HEK293 (cell line): Measurements from ENCODE around the gene ACHE.

Experiments used
- CTCF ChIA-PET: fragments of 350-600 bp; formaldehyde crosslinking; extraction: SDS; loops from one replicate; lab custom pipeline; 2021; ENCODE audit warnings: antibody characterized with exemption; lab: Yijun Ruan, JAX
- POLR2A ChIA-PET: fragments of 300-600 bp; formaldehyde crosslinking; extraction: SDS; loops from one replicate; lab custom pipeline; 2020; ENCODE audit warnings: antibody characterized with exemption, inconsistent platforms; lab: Yijun Ruan, JAX
- H3K27ac ChIP-seq: fragments of 200-500 bp; sonication (Bioruptor generic); 2 replicates; pipeline ENCODE4 v1.5.1; 2014; ENCODE audit warnings: low read depth, low read length, control low read depth, inconsistent platforms; ENCODE audit errors: extremely low read depth
- H3K36me3 ChIP-seq, 2 experiments: fragments of 200-500 bp in 1 of 2; sonication (Bioruptor generic) in 1 of 2; 1 replicate in 1 of 2; 2 replicates in 1 of 2; pipeline ENCODE4 v1.5.1; 2014 to 2017; ENCODE audit warnings: inconsistent platforms in 2 of 2, low read length in 2 of 2; ENCODE audit not compliant: control insufficient read depth in 2 of 2, insufficient read depth in 1 of 2
- H3K4me1 ChIP-seq: fragments of 200-500 bp; sonication (Bioruptor generic); 2 replicates; pipeline ENCODE4 v1.5.1; 2014; ENCODE audit warnings: mild to moderate bottlenecking, low read length, inconsistent platforms; ENCODE audit not compliant: control insufficient read depth, insufficient read depth
- H3K4me3 ChIP-seq: 2 replicates; pipeline ENCODE4 v1.5.1; 2011; ENCODE audit warnings: low read depth, mild to moderate bottlenecking, control low read depth, low read length, moderate library complexity
- H3K9me3 ChIP-seq: fragments of 200-500 bp; sonication (Bioruptor generic); 2 replicates; pipeline ENCODE4 v1.5.1; 2014; ENCODE audit warnings: low read depth, low read length, inconsistent platforms; ENCODE audit not compliant: control insufficient read depth, insufficient read depth
- ZBTB48 ChIP-seq: fragments of 450-650 bp; formaldehyde crosslinking; IDR thresholded peaks from 2 replicates; pipeline ENCODE4 v1.5.1; 2016; ENCODE audit warnings: missing biosample characterization, missing genetic modification characterization
- ZNF350 ChIP-seq: fragments of 450-650 bp; formaldehyde crosslinking; IDR thresholded peaks from 2 replicates; pipeline ENCODE4 v1.5.0; 2017; ENCODE audit warnings: missing biosample characterization, mild to moderate bottlenecking, missing genetic modification characterization
- ZNF549 ChIP-seq: fragments of 450-650 bp; IDR thresholded peaks from 2 replicates; pipeline ENCODE4 v1.5.1; 2018; ENCODE audit warnings: missing biosample characterization, missing genetic modification characterization, mild to moderate bottlenecking, inconsistent platforms, moderate library complexity
- ZNF600 ChIP-seq: fragments of 450-650 bp; formaldehyde crosslinking; IDR thresholded peaks from 2 replicates; pipeline ENCODE4 v1.5.1; 2016; ENCODE audit warnings: missing biosample characterization, missing genetic modification characterization
- ZNF621 ChIP-seq: fragments of 450-650 bp; formaldehyde crosslinking; IDR thresholded peaks from 2 replicates; pipeline ENCODE4 v1.5.1; 2017; ENCODE audit warnings: missing biosample characterization, missing genetic modification characterization
- ZNF701 ChIP-seq: fragments of 450-650 bp; formaldehyde crosslinking; IDR thresholded peaks from 2 replicates; pipeline ENCODE4 v1.5.1; 2016; ENCODE audit warnings: missing biosample characterization, missing genetic modification characterization
- ZNF837 ChIP-seq: fragments of 450-650 bp; formaldehyde crosslinking; IDR thresholded peaks from 2 replicates; pipeline ENCODE4 v1.5.1; 2016; ENCODE audit warnings: missing biosample characterization, missing genetic modification characterization
- ZXDB ChIP-seq: fragments of 450-650 bp; formaldehyde crosslinking; IDR thresholded peaks from 2 replicates; pipeline ENCODE4 v1.5.1; 2016; ENCODE audit warnings: missing biosample characterization, missing genetic modification characterization
- TF ChIP-seq, protein P1 (sequence below): fragments of 450-650 bp; IDR thresholded peaks from 2 replicates; pipeline ENCODE4 v1.5.1; 2018; ENCODE audit warnings: missing biosample characterization, missing genetic modification characterization
- TF ChIP-seq, protein P2 (sequence below): fragments of 450-650 bp; formaldehyde crosslinking; IDR thresholded peaks from 2 replicates; pipeline ENCODE4 v1.5.1; 2016; ENCODE audit warnings: missing biosample characterization, missing genetic modification characterization, borderline replicate concordance
- TF ChIP-seq, protein P3 (sequence below): fragments of 450-650 bp; formaldehyde crosslinking; IDR thresholded peaks from 2 replicates; pipeline ENCODE4 v1.5.1; 2016; ENCODE audit warnings: missing biosample characterization, missing genetic modification characterization
- TF ChIP-seq, protein P4 (sequence below): fragments of 450-650 bp; formaldehyde crosslinking; IDR thresholded peaks from 2 replicates; pipeline ENCODE4 v1.5.1; 2016; ENCODE audit warnings: missing biosample characterization, missing genetic modification characterization

Gene ACHE

DNA sequence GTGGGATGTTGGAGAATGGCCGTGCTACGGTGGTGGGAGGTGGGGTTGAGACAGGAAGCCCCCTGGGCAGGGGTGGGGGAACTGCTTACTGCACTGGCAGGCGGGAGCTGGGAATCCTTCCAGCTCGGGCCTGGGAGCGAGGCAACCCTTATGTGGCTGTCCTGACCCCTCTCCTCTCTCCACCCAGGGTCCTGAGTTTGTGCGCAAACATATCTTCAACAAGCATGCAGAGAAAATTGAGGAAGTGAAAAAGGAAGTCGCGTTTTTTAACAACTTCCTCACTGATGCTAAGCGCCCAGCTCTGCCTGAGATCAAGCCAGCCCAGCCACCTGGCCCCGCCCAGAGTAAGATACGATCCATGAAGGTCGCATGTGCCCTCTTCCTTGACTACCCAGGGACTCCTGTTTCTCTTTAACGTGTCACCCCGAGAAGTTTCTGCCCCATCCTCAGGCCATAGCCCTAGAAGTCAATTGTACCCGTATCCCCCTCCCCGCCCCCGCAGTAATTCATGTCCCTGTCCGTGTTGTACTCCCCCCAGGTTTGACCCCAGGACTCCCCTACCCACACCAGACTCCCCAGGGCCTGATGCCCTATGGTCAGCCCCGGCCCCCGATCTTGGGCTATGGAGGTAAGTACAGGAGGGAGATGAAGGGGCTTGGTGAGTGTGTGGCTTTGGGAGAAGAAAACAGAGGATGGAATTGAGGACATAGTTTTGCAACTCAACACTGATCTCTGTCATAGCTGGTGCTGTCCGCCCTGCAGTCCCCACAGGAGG is 8.0 kb downstream of the ACHE start (continued):
- no peak for TF ChIP-seq ZNF350 (tag by site-specific recombination)

DNA sequence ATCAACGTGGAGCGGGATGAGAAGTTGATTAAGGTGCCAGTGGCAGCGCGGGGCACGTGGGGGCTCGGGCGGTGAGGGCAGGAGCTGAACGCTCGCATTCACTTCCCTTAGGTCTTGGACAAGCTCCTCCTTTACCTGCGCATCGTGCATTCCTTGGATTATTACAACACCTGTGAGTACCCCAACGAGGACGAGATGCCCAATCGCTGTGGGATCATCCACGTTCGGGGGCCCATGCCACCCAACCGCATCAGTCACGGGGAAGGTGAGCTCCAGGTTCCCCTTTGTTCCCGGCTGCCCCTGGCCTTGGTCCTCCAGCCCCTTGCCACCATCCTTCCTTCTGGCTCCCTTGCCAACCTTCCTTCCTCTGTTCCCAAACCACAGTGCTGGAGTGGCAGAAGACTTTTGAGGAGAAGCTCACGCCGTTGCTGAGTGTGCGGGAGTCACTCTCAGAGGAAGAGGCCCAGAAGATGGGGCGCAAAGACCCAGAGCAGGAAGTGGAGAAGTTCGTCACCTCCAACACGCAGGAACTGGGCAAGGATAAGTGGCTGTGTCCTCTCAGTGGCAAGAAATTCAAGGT is 8.7 kb downstream of the ACHE start:
- peaks cover 4% of the 10 kb centered on the region; the same call in 1 of the 2 replicates for H3K4me1 ChIP-seq
- H3K27ac ChIP-seq: peak overlapping the region; percentile 94
- TF ChIP-seq, protein P1, sequence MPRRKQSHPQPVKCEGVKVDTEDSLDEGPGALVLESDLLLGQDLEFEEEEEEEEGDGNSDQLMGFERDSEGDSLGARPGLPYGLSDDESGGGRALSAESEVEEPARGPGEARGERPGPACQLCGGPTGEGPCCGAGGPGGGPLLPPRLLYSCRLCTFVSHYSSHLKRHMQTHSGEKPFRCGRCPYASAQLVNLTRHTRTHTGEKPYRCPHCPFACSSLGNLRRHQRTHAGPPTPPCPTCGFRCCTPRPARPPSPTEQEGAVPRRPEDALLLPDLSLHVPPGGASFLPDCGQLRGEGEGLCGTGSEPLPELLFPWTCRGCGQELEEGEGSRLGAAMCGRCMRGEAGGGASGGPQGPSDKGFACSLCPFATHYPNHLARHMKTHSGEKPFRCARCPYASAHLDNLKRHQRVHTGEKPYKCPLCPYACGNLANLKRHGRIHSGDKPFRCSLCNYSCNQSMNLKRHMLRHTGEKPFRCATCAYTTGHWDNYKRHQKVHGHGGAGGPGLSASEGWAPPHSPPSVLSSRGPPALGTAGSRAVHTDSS (tag by site-specific recombination): no peak
- TF ChIP-seq ZNF600: peak; percentile 91
- TF ChIP-seq, protein P2, sequence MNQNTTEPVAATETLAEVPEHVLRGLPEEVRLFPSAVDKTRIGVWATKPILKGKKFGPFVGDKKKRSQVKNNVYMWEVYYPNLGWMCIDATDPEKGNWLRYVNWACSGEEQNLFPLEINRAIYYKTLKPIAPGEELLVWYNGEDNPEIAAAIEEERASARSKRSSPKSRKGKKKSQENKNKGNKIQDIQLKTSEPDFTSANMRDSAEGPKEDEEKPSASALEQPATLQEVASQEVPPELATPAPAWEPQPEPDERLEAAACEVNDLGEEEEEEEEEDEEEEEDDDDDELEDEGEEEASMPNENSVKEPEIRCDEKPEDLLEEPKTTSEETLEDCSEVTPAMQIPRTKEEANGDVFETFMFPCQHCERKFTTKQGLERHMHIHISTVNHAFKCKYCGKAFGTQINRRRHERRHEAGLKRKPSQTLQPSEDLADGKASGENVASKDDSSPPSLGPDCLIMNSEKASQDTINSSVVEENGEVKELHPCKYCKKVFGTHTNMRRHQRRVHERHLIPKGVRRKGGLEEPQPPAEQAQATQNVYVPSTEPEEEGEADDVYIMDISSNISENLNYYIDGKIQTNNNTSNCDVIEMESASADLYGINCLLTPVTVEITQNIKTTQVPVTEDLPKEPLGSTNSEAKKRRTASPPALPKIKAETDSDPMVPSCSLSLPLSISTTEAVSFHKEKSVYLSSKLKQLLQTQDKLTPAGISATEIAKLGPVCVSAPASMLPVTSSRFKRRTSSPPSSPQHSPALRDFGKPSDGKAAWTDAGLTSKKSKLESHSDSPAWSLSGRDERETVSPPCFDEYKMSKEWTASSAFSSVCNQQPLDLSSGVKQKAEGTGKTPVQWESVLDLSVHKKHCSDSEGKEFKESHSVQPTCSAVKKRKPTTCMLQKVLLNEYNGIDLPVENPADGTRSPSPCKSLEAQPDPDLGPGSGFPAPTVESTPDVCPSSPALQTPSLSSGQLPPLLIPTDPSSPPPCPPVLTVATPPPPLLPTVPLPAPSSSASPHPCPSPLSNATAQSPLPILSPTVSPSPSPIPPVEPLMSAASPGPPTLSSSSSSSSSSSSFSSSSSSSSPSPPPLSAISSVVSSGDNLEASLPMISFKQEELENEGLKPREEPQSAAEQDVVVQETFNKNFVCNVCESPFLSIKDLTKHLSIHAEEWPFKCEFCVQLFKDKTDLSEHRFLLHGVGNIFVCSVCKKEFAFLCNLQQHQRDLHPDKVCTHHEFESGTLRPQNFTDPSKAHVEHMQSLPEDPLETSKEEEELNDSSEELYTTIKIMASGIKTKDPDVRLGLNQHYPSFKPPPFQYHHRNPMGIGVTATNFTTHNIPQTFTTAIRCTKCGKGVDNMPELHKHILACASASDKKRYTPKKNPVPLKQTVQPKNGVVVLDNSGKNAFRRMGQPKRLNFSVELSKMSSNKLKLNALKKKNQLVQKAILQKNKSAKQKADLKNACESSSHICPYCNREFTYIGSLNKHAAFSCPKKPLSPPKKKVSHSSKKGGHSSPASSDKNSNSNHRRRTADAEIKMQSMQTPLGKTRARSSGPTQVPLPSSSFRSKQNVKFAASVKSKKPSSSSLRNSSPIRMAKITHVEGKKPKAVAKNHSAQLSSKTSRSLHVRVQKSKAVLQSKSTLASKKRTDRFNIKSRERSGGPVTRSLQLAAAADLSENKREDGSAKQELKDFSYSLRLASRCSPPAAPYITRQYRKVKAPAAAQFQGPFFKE (tag by site-specific recombination): no peak
- no peak for TF ChIP-seq ZNF621 (tag by site-specific recombination)
- no peak for TF ChIP-seq ZXDB (tag by site-specific recombination)
- 0 out of 2 replicates have a peak, but pooled peaks have one; percentile 70 for TF ChIP-seq ZNF837 (tag by site-specific recombination)
- TF ChIP-seq, protein P3, sequence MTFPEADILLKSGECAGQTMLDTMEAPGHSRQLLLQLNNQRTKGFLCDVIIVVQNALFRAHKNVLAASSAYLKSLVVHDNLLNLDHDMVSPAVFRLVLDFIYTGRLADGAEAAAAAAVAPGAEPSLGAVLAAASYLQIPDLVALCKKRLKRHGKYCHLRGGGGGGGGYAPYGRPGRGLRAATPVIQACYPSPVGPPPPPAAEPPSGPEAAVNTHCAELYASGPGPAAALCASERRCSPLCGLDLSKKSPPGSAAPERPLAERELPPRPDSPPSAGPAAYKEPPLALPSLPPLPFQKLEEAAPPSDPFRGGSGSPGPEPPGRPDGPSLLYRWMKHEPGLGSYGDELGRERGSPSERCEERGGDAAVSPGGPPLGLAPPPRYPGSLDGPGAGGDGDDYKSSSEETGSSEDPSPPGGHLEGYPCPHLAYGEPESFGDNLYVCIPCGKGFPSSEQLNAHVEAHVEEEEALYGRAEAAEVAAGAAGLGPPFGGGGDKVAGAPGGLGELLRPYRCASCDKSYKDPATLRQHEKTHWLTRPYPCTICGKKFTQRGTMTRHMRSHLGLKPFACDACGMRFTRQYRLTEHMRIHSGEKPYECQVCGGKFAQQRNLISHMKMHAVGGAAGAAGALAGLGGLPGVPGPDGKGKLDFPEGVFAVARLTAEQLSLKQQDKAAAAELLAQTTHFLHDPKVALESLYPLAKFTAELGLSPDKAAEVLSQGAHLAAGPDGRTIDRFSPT (tag by site-specific recombination): 0 out of 2 replicates have a peak, but pooled peaks have one; percentile 32
- 0 out of 2 replicates have a peak, but pooled peaks have one; percentile 17 for TF ChIP-seq ZBTB48
- no peak for TF ChIP-seq ZNF701 (tag by site-specific recombination)
- TF ChIP-seq, protein P4, sequence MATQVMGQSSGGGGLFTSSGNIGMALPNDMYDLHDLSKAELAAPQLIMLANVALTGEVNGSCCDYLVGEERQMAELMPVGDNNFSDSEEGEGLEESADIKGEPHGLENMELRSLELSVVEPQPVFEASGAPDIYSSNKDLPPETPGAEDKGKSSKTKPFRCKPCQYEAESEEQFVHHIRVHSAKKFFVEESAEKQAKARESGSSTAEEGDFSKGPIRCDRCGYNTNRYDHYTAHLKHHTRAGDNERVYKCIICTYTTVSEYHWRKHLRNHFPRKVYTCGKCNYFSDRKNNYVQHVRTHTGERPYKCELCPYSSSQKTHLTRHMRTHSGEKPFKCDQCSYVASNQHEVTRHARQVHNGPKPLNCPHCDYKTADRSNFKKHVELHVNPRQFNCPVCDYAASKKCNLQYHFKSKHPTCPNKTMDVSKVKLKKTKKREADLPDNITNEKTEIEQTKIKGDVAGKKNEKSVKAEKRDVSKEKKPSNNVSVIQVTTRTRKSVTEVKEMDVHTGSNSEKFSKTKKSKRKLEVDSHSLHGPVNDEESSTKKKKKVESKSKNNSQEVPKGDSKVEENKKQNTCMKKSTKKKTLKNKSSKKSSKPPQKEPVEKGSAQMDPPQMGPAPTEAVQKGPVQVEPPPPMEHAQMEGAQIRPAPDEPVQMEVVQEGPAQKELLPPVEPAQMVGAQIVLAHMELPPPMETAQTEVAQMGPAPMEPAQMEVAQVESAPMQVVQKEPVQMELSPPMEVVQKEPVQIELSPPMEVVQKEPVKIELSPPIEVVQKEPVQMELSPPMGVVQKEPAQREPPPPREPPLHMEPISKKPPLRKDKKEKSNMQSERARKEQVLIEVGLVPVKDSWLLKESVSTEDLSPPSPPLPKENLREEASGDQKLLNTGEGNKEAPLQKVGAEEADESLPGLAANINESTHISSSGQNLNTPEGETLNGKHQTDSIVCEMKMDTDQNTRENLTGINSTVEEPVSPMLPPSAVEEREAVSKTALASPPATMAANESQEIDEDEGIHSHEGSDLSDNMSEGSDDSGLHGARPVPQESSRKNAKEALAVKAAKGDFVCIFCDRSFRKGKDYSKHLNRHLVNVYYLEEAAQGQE: peak; percentile 63; the same call in 1 of the 2 replicates
- no peak for TF ChIP-seq ZNF549 (tag by site-specific recombination)
- H3K36me3 ChIP-seq: peaks cover 26 to 67% of the 10 kb centered on the region in 2 experiments
- H3K9me3 ChIP-seq: no peaks in the 10 kb centered on the region
- no peak overlapping the region for H3K4me3 ChIP-seq
- POLR2A ChIA-PET: interaction anchor here (1.4 to 8.7 kb wide), 3 partner anchors 10 to 199 kb away, joined by 4 to 198 read pairs (median 5); partner anchors contain the start of genes POP7 and SRRT
- CTCF ChIA-PET: interaction anchor here (0.7 to 1.2 kb wide), 3 partner anchors 8 to 632 kb away, joined by 3 to 5 read pairs (median 4); partner anchors contain the start of gene EPHB4
